Suppressor macrophage treated with lipopolysaccharide for 1 hour (primary cell): ENCODE data around the gene TAF4.
"Not testable (repeated sequence)": the region's sequence is repeated elsewhere in the genome, so short reads cannot be mapped to it uniquely, and the experiment has no call there.

Experiments
- DNase-seq, 3 donors: peaks; one replicate each; pipeline ENCODE4 v3.0.0-alpha.2; 2020 to 2022

Gene TAF4

GRCh38 chr20:62080249-62080990 is 14.7 kb upstream of the TAF4 start:
- DNase-seq, result no peak

GRCh38 chr20:62079166-62079565 is 13.5 kb upstream of the TAF4 start:
- DNase-seq, result no peak

GRCh38 chr20:62073323-62073722 is 7.6 kb upstream of the TAF4 start:
- no peak for DNase-seq

- DNase-seq, result not testable (repeated sequence)
These were observed 6.2 kb upstream of the TAF4 start for GRCh38 chr20:62071669-62072430.

- DNase-seq, result no peak
These were observed 4.1 kb upstream of the TAF4 start for GRCh38 chr20:62069741-62070216.

GRCh38 chr20:62068997-62069396 is 3.3 kb upstream of the TAF4 start:
- no peak for DNase-seq

GRCh38 chr20:62067547-62068260 is 2.0 kb upstream of the TAF4 start:
- DNase-seq, result no peak

- peak; percentile 22 to 30 (median 29) for DNase-seq
These were observed 1.3 kb upstream of the TAF4 start for GRCh38 chr20:62066983-62067433.

GRCh38 chr20:62066339-62066982 is 780 bp upstream of the TAF4 start:
- DNase-seq, result no peak

GRCh38 chr20:62064770-62065673 is 659 bp downstream of the TAF4 start:
- DNase-seq, result peak in 2 of 3 donors; percentile 12 to 61

- peak in 1 of 3 donors; percentile 5 for DNase-seq
These were observed 1.5 kb downstream of the TAF4 start for GRCh38 chr20:62063981-62064769.

- no peak for DNase-seq
These were observed 2.2 kb downstream of the TAF4 start for GRCh38 chr20:62063315-62063980.

GRCh38 chr20:62062661-62063314 is 2.9 kb downstream of the TAF4 start:
- DNase-seq, result no peak

- DNase-seq, result no peak
These were observed 3.7 kb downstream of the TAF4 start for GRCh38 chr20:62061851-62062423.

GRCh38 chr20:62060631-62061541 is 4.8 kb downstream of the TAF4 start:
- DNase-seq, result no peak

- no peak for DNase-seq
These were observed 5.6 kb downstream of the TAF4 start for GRCh38 chr20:62059920-62060630.

GRCh38 chr20:62059401-62059800 is 6.3 kb downstream of the TAF4 start:
- no peak for DNase-seq

- DNase-seq, result no peak
These were observed 6.7 kb downstream of the TAF4 start for GRCh38 chr20:62058941-62059340.
